HepG2 (cell line): Measurements from ENCODE around the gene THADA. TPM values are rescaled to one million over a fixed set of nuclear protein-coding genes. Genes with fewer than 3 reads are reported as not detected.

Experiments
- ATAC-seq: fragments of 200-7000 bp; cut with Tn5 transposase; 3 replicates; pipeline ENCODE4 v1.9.1; 2020; ENCODE audit warnings: mild to moderate bottlenecking, moderate library complexity
- BruUV-seq: library from RNA; stranded (reverse); fragments of 400-500 nt; replicated peaks from 2 replicates; lab custom pipeline; 2021; lab: Mats Ljungman, UMichigan
- CTCF ChIA-PET: fragments of 300-600 bp; formaldehyde crosslinking; extraction: SDS; loops from one replicate; lab custom pipeline; 2021; ENCODE audit warnings: low total read pairs, inconsistent platforms, low intra/inter-chr PET ratio; lab: Yijun Ruan, JAX
- POLR2A ChIA-PET: fragments of 350-600 bp; sonication (Branson Sonifier 250); formaldehyde crosslinking; loops from one replicate; lab custom pipeline; 2020; ENCODE audit warnings: antibody characterized with exemption, inconsistent platforms; lab: Yijun Ruan, JAX
- DNase-seq: peaks from one replicate; pipeline ENCODE4 v3.0.0-alpha.2; 2015; ENCODE audit warnings: low spot score
- FAIRE-seq: peaks from 3 replicates; lab custom pipeline; 2011; peaks lifted over from hg19 to GRCh38; lab: Jason Lieb, UNC
- H2AFZ ChIP-seq: one replicate; pipeline ENCODE4 v1.6.1; 2011; ENCODE audit warnings: low read length, inconsistent platforms
- H3K27ac ChIP-seq: fragments of 300-600 bp; 3 replicates; pipeline ENCODE4 v1.8.0; 2011; ENCODE audit warnings: mixed run types, mild to moderate bottlenecking, mixed read lengths, low read length, inconsistent platforms; ENCODE audit not compliant: insufficient read depth; ENCODE audit errors: extremely low read length
- H3K27me3 ChIP-seq, 2 experiments: fragments of 200-600 bp in 1 of 2; 2 replicates in 1 of 2; 3 replicates in 1 of 2; pipeline versions ENCODE4 v1.6.0 to v1.8.0; 2011; ENCODE audit warnings: low read length in 2 of 2, mild to moderate bottlenecking in 2 of 2, moderate library complexity in 2 of 2, inconsistent platforms in 1 of 2; ENCODE audit not compliant: insufficient read depth in 2 of 2, control insufficient read depth in 1 of 2
- H3K36me3 ChIP-seq, 2 experiments: fragments of 200-600 bp in 1 of 2; replicated peaks in 1 of 2; 2 replicates in 1 of 2; 3 replicates in 1 of 2; pipeline versions ENCODE4 v1.5.1 to v1.8.0; 2011; ENCODE audit warnings: low read length in 2 of 2, inconsistent platforms in 1 of 2; ENCODE audit not compliant: insufficient read depth in 2 of 2, control insufficient read depth in 1 of 2
- H3K4me1 ChIP-seq: 2 replicates; pipeline ENCODE4 v1.5.1; 2012; ENCODE audit warnings: low read length, inconsistent platforms; ENCODE audit not compliant: insufficient read depth
- H3K4me2 ChIP-seq: 2 replicates; pipeline ENCODE4 v1.6.0; 2011; ENCODE audit warnings: low read depth, low read length, inconsistent platforms
- H3K4me3 ChIP-seq, 3 experiments: fragments of 200-600 bp in 1 of 3; sonication (generic), shearing (Covaris generic) in 1 of 3; replicated peaks in 1 of 3; 2 replicates each; pipeline ENCODE4 v1.5.1; 2011 to 2016; ENCODE audit warnings: low read length in 3 of 3, inconsistent platforms in 2 of 3, low read depth in 2 of 3, mild to moderate bottlenecking in 2 of 3, control low read depth in 1 of 3, mixed read lengths in 1 of 3; ENCODE audit not compliant: insufficient read depth in 1 of 3
- H3K79me2 ChIP-seq: one replicate; pipeline ENCODE4 v1.6.1; 2011; ENCODE audit warnings: low read length, inconsistent platforms; ENCODE audit not compliant: insufficient read depth
- H3K9ac ChIP-seq: 2 replicates; pipeline ENCODE4 v1.6.0; 2011; ENCODE audit warnings: mild to moderate bottlenecking, low read depth, low read length, inconsistent platforms; ENCODE audit not compliant: insufficient read depth
- H3K9me3 ChIP-seq: 2 replicates; pipeline ENCODE4 v1.5.1; 2012; ENCODE audit warnings: mild to moderate bottlenecking, low read length
- H4K20me1 ChIP-seq: 2 replicates; pipeline ENCODE4 v1.6.0; 2011; ENCODE audit warnings: inconsistent platforms, mild to moderate bottlenecking, low read length, moderate library complexity; ENCODE audit not compliant: insufficient read depth
- EED ChIP-seq: sonication (generic); formaldehyde crosslinking; IDR thresholded peaks from 2 replicates; pipeline ENCODE4 v1.5.0; 2020; ENCODE audit warnings: mild to moderate bottlenecking, missing genetic modification reagents
- KDM5B ChIP-seq: sonication (generic); formaldehyde crosslinking; IDR thresholded peaks from 2 replicates; pipeline ENCODE4 v1.4.0; 2020; ENCODE audit warnings: missing genetic modification reagents, mild to moderate bottlenecking, borderline replicate concordance
- NFKB2 ChIP-seq: sonication (generic); formaldehyde crosslinking; IDR thresholded peaks from 2 replicates; pipeline ENCODE4 v1.4.0; 2020; ENCODE audit warnings: missing genetic modification reagents, borderline replicate concordance
- POGZ ChIP-seq: sonication (generic); formaldehyde crosslinking; IDR thresholded peaks from 2 replicates; pipeline ENCODE4 v1.4.0; 2020; ENCODE audit warnings: mild to moderate bottlenecking, missing genetic modification reagents
- SP2 ChIP-seq: sonication (generic); formaldehyde crosslinking; IDR thresholded peaks from 2 replicates; pipeline ENCODE4 v1.5.1; 2020; ENCODE audit warnings: mild to moderate bottlenecking, missing genetic modification reagents
- ZBTB38 ChIP-seq: sonication (generic); formaldehyde crosslinking; IDR thresholded peaks from 2 replicates; pipeline ENCODE4 v1.5.1; 2020; ENCODE audit warnings: mild to moderate bottlenecking, missing genetic modification reagents
- ZNF550 ChIP-seq: sonication (generic); formaldehyde crosslinking; IDR thresholded peaks from 2 replicates; pipeline ENCODE4 v1.4.0; 2020; ENCODE audit warnings: mild to moderate bottlenecking, missing genetic modification reagents, borderline replicate concordance
- WGBS: methylation state at CpG from one replicate; pipeline ENCODE4 v1.1.6; 2017; ENCODE audit warnings: low lambda C conversion rate; 5-methylcytosine and 5-hydroxymethylcytosine counted together
- in situ Hi-C: cut with HindIII; loops from 2 replicates; pipeline ENCODE4 v1.10.0; 2017; ENCODE audit warnings: low pct_unique_long_range_greater_than_20kb; ENCODE audit not compliant: extremely low pct_ligation_motif_present
- intact Hi-C: fragments of 100-400 bp; cut with micrococcal nuclease; formaldehyde crosslinking; loops from one replicate; pipeline ENCODE4 v1.10.0; 2022; ENCODE audit not compliant: unreplicated experiment
- polyA plus RNA-seq, 8 experiments: library from polyadenylated mRNA; depleted of rRNA in 3 of 8; stranded (reverse) in 7 of 8; unstranded in 1 of 8; fragments of >200 nt; fragmentation: Illumina TruSeq in 4 of 8; extraction: Trizol in 4 of 8; gene quantifications; 2 replicates each; pipeline versions ENCODE4 v1.2.1 to v1.2.3, GENCODE V29; 2011 to 2016; ENCODE audit warnings: low read depth in 4 of 8, missing spikeins in 1 of 8, mixed read lengths in 1 of 8; ENCODE audit not compliant: insufficient read depth in 1 of 8
- total RNA-seq, 5 experiments: library from RNA; depleted of rRNA; stranded (reverse); fragments of >200 nt; fragmentation: Illumina TruSeq; extraction: Trizol; gene quantifications; 2 replicates each; pipeline ENCODE4 v1.2.3, GENCODE V29; 2016; ENCODE audit warnings: low read depth in 1 of 5
- TF ChIP-seq, protein P1 (sequence below): sonication (generic); formaldehyde crosslinking; IDR thresholded peaks from 2 replicates; pipeline ENCODE4 v1.5.1; 2020; ENCODE audit warnings: mild to moderate bottlenecking, missing genetic modification reagents, moderate library complexity
- TF ChIP-seq, protein P2 (sequence below): IDR thresholded peaks from 2 replicates; pipeline ENCODE4 v1.6.1; 2016
- TF ChIP-seq, protein P3 (sequence below): sonication (generic); formaldehyde crosslinking; conservative IDR thresholded peaks from 2 replicates; pipeline ENCODE4 v1.8.0; 2022; ENCODE audit warnings: mild to moderate bottlenecking, moderate library complexity, missing genetic modification reagents
- TF ChIP-seq, protein P4 (sequence below): sonication (generic); formaldehyde crosslinking; IDR thresholded peaks from 2 replicates; pipeline ENCODE4 v1.5.0; 2020; ENCODE audit warnings: missing genetic modification reagents, mild to moderate bottlenecking, borderline replicate concordance

THADA gene
- total and polyA plus RNA-seq, 2 of the 13 experiments (the other 11 are each of a cell fraction or from before 2014, with no cell fraction given) = 12.7 to 21.7 TPM

DNA sequence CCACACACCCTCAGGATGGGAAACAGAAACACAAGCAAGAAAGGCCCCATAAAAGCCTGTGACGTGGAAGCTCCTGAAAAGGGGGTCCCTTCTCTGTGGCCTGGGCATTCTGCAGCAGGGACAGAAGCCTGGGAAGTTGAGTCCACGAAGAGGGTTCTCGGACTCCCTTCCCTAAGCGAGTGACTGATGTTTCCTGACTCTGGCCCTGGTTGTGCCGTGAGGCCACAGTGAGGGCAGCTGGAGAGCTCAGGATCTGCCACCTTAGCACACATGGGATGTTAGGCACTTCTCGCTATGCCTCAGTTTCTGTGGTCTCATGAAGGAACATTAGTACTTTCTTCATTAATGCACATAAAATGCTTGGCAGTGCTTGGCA is 282.2 kb downstream of the THADA start:
- no peaks in the 10 kb centered on the region for H4K20me1 ChIP-seq
- no peaks in the 10 kb centered on the region for H3K79me2 ChIP-seq
- peaks cover 62% of the 10 kb centered on the region for H3K4me1 ChIP-seq
- TF ChIP-seq ZNF550 = no peak
- TF ChIP-seq KDM5B (CRISPR knock-in tag) = 0 out of 2 replicates have a peak, but pooled peaks have one; percentile 39
- no peak for TF ChIP-seq SP2 (CRISPR knock-in tag)
- TF ChIP-seq, protein P1, sequence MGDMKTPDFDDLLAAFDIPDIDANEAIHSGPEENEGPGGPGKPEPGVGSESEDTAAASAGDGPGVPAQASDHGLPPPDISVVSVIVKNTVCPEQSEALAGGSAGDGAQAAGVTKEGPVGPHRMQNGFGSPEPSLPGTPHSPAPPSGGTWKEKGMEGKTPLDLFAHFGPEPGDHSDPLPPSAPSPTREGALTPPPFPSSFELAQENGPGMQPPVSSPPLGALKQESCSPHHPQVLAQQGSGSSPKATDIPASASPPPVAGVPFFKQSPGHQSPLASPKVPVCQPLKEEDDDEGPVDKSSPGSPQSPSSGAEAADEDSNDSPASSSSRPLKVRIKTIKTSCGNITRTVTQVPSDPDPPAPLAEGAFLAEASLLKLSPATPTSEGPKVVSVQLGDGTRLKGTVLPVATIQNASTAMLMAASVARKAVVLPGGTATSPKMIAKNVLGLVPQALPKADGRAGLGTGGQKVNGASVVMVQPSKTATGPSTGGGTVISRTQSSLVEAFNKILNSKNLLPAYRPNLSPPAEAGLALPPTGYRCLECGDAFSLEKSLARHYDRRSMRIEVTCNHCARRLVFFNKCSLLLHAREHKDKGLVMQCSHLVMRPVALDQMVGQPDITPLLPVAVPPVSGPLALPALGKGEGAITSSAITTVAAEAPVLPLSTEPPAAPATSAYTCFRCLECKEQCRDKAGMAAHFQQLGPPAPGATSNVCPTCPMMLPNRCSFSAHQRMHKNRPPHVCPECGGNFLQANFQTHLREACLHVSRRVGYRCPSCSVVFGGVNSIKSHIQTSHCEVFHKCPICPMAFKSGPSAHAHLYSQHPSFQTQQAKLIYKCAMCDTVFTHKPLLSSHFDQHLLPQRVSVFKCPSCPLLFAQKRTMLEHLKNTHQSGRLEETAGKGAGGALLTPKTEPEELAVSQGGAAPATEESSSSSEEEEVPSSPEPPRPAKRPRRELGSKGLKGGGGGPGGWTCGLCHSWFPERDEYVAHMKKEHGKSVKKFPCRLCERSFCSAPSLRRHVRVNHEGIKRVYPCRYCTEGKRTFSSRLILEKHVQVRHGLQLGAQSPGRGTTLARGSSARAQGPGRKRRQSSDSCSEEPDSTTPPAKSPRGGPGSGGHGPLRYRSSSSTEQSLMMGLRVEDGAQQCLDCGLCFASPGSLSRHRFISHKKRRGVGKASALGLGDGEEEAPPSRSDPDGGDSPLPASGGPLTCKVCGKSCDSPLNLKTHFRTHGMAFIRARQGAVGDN = peak; percentile 43
- TF ChIP-seq POGZ (CRISPR knock-in tag) = 0 out of 2 replicates have a peak, but pooled peaks have one; percentile 26
- peak; percentile 43; the same call in 1 of the 2 replicates for TF ChIP-seq NFKB2 (CRISPR knock-in tag)
- 0 out of 2 replicates have a peak, but pooled peaks have one; percentile 36 for TF ChIP-seq EED (CRISPR knock-in tag)
- TF ChIP-seq, protein P2, sequence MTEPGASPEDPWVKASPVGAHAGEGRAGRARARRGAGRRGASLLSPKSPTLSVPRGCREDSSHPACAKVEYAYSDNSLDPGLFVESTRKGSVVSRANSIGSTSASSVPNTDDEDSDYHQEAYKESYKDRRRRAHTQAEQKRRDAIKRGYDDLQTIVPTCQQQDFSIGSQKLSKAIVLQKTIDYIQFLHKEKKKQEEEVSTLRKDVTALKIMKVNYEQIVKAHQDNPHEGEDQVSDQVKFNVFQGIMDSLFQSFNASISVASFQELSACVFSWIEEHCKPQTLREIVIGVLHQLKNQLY (CRISPR knock-in tag) = no peak
- TF ChIP-seq, protein P3, sequence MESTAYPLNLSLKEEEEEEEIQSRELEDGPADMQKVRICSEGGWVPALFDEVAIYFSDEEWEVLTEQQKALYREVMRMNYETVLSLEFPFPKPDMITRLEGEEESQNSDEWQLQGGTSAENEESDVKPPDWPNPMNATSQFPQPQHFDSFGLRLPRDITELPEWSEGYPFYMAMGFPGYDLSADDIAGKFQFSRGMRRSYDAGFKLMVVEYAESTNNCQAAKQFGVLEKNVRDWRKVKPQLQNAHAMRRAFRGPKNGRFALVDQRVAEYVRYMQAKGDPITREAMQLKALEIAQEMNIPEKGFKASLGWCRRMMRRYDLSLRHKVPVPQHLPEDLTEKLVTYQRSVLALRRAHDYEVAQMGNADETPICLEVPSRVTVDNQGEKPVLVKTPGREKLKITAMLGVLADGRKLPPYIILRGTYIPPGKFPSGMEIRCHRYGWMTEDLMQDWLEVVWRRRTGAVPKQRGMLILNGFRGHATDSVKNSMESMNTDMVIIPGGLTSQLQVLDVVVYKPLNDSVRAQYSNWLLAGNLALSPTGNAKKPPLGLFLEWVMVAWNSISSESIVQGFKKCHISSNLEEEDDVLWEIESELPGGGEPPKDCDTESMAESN (CRISPR knock-in tag) = 0 out of 2 replicates have a peak, but pooled peaks have one; percentile 16
- TF ChIP-seq, protein P4, sequence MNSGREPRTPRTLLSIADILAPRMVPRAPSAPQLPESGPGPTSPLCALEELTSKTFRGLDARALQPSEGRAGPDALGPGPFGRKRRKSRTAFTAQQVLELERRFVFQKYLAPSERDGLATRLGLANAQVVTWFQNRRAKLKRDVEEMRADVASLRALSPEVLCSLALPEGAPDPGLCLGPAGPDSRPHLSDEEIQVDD (CRISPR knock-in tag) = 0 out of 2 replicates have a peak, but pooled peaks have one; percentile 53
- TF ChIP-seq ZBTB38 (CRISPR knock-in tag) = peak; percentile 90
- no TSS peak for BruUV-seq
- CTCF ChIA-PET = no interaction called here
- no peaks in the 10 kb centered on the region for H3K36me3 ChIP-seq
- no peak overlapping the region for H3K4me3 ChIP-seq
- intact Hi-C loops (loop anchor here (5.0 to 10.0 kb wide), 2 partner anchors 39 to 141 kb away; no protein-coding TSS in a partner anchor), in situ Hi-C loops (no loop called here)
- peak overlapping the region; percentile 2 for H3K27ac ChIP-seq
- H3K27me3 ChIP-seq = no peaks in the 10 kb centered on the region
- no peak overlapping the region for H3K9ac ChIP-seq
- no peak overlapping the region for H2AFZ ChIP-seq
- no peaks in the 10 kb centered on the region for H3K9me3 ChIP-seq
- DNase-seq = no peak
- 0 out of 2 replicates have a peak overlapping the region, but pooled peaks have one; percentile 9 for H3K4me2 ChIP-seq
- FAIRE-seq = no peak
- WGBS = 92% methylated on average over 6 of the region's 6 CpGs
- peak; percentile 28 for ATAC-seq
- POLR2A ChIA-PET = interaction anchor here (1.2 kb wide), 1 partner anchor 62 kb away, joined by 3 read pairs; no protein-coding TSS in a partner anchor
